Measurements from ENCODE around the gene DCP1A.

DCP1A gene

GRCh38 chr3:53264718-53265117 lies 82.6 kb downstream of the DCP1A start:
- no peak for DNase-seq

GRCh38 chr3:53263907-53264306 lies 83.4 kb downstream of the DCP1A start:
- no peak for DNase-seq

GRCh38 chr3:53261712-53262111 lies 85.6 kb downstream of the DCP1A start:
- DNase-seq: no peak

GRCh38 chr3:53260286-53260785 lies 87.0 kb downstream of the DCP1A start:
- DNase-seq: no peak

GRCh38 chr3:53259427-53260259 lies 87.7 kb downstream of the DCP1A start:
- no peak for DNase-seq

- DNase-seq: no peak
Observed at GRCh38 chr3:53258600-53259426, 88.5 kb downstream of the DCP1A start.

DNA sequence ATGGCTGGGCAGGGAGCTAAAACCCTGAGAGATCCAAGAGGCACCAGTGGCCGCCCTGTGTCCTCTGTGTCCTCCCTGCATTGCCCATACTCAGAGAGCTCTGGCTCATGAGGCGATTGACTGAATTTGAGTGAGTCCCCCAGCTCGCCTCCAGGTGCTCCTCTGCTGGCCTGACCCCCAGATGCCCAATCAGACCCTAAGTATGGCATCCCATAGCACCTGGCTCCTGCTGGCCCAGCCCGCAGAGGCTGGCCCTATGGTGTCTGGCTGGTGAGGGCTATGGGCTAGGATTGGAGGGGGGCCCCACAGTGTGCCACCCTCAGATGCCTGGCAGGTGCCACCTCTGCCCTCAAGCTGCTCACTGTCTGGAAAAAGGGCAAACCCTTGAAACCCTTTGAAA lies 89.9 kb downstream of the DCP1A start:
- no peak for DNase-seq

DNA sequence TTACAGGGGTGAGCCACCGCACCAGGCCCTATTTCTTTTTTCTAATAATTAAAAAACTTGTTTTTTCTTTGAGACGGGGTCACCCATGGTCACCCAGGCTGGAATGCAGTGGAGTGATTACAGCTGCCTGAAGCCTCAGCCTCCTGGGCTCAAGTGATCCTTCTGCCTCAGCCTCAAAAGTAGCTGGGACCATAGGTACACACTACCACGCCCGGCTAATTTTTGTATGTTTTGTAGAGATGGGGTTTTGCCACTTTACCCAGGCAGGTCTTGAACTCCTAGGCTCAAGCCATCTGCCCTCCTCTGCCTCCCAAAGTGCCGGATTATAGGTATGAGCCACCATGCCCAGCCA lies 90.7 kb downstream of the DCP1A start:
- no peak for DNase-seq

DNA sequence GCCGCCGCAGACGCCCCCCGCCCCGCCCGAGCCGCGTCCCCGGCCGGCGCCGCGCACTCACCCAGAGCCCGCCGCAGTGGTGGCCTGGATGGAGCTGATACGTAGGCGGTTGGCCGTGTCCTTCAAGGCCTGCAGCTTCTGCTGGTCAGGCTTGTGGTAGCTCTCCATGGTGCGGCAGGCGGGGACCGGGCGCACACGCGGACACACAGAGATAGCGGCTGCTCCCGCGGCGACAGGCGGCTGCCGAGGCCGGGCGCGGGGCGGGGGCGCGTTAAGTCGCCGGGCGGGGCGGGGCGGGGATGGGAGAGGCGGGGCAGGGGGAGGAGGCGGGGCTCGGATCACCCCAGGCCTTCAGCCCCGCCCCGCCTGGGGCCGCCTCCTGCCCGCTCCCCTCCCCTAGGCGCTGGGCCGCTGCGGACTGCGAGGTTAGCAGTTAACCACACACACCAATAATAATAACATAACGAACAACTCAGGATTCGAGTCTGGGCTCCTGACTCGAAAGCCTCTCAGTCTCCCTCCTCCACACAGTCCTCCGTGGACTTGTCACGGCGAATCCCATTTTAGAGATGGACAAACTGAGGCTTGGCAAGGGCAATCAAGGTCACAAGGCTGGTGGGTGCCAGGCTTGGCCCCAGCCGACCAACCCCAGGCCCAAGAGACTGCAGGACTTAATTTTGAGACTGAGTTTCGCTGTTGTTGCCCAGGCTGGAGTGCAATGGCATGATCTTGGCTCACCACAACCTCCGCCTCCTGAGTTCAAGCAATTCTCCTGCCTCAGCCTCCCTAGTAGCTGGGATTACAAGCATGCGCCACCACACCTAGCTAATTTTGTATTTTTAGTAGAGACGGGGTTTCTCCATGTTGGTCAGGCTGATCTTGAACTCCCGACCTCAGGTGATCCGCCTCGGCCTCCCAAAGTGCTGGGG lies 91.3 kb downstream of the DCP1A start, which contains the start of gene TKT:
TKT (minus strand) TSS at position 248 of the 929 bp plus-strand sequence; CDS start at position 168, 80 bp downstream.
- peak; percentile 89 to 97 (median 94) for DNase-seq

DNA sequence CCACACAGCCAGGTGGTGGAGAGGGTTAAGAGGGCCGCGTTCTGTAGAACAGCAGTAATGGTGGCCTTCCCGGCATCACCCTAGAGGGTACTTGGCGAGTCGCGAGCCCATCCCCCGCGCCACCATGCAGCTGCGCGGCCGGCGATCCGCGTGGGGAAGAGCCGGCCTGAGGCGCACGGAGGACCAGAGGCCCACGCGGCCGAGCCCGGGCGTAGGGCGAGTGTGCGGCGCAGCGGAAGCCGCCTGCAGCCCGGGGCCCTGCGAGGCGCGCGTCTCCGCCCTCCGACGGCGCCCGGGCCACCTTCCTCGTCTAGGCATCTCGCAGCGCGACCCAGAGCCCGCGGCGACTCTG lies 91.9 kb downstream of the DCP1A start:
- DNase-seq: peak; percentile 51 to 83 (median 68)

DNA sequence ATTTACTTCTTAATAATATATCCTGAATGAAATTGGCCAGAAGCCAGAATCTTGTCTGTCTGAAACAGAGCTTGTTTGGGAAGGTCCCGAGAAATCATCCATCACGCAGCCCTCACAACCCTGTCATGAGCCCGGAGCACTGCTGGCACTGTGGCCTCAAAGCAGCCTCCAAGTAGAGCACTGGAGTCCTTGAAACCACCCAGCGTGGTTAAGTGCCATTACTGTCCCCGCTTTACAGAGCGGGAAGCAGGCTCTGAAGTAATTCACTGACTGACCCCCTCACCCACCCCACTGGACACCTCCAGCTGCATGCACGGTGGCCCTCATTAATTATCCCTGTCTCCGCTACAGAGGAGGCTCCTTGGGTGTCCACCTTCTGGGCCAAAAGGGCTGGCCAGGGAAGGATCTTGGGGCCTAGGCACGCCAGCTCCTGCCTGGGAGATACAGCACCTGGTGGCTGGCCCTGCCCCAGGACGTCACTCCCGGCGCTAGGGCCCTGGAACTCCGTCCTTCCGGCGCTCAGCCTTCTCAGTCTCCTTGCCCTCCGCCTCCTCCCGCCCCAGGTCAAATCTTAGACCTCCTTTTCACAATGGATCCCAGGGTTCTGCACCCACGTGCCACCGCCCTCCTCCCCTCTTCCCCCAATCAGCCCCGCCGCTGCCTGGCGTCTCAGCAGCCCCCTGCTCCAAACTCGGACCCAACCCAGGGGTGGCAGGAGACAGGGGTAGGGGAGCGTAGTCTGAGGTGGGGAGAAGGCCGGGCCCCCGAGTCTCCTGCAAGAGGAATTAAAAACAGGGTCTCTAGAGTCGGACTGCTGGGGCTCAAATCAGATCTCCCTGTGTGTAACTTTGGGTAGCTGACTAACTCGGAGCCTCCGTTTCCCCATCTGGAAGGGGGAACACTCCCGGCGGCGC lies 92.6 kb downstream of the DCP1A start:
- DNase-seq: peak; percentile 55 to 80 (median 67)

GRCh38 chr3:53253707-53254508 lies 93.4 kb downstream of the DCP1A start:
- no peak for DNase-seq

DNA sequence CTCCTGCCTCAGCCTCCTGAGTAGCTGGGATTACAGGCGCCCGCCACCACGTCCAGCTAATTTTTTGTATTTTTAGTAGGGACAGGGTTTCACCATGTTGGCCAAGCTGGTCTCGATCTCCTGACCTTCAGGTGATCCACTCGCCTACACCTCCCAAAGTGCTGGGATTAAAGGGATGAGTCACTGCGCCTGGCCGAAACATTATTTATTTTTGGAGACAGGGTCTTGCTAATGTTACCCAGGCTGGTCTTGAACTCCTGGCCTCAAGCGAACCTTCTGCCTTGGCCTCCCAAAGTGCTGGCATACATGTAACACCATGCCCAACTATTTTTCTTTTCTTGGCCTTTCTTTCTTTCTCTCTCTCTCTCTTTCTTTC lies 94.4 kb downstream of the DCP1A start:
- DNase-seq: peak in 1 of 4 experiments; percentile 30

- DNase-seq: peak; percentile 67 to 86 (median 80)
Observed at GRCh38 chr3:53252096-53252946, 95.0 kb downstream of the DCP1A start.

- no peak for DNase-seq
Observed at GRCh38 chr3:53250881-53251605, 96.3 kb downstream of the DCP1A start.

GRCh38 chr3:53250453-53250852 lies 96.9 kb downstream of the DCP1A start:
- no peak for DNase-seq

DNA sequence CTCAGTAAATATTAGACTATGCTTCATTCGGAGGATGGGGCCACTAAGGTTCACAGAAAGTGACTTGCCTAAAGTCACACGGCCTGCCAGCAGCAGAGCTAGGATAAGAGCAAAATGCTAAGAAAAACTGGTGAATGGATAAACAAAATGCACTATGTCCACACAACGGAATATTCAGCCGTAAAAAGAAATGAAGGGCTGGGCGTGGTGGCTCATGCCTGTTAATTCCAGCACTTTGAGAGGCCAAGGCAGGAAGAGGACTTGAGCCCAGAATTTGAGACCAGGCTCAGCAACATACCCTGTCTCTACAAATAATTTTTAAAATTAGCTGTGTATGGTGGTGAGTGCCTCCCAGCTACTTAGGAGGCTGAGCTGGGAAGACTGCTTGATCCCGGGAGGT lies 99.2 kb downstream of the DCP1A start:
- DNase-seq: no peak

DNA sequence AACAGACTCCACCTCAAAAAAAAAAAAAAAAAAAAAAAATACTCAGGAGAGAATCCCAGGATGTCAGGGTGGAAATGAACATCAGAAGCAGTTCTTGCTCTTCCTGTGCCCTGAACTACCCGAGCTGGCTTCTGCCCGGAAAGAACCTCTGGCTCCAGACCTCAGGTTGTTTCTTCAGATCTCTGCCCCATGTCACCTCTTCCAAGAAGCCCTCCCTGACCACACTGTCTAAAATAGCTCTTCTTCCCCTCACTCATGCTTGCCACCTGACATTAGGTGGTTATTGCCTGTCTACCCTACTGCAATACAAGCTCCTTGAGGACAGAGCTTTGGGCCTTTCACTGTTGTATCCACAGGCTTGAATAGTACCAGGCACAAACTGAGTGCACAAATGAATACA lies 99.7 kb downstream of the DCP1A start:
- DNase-seq: no peak

DNA sequence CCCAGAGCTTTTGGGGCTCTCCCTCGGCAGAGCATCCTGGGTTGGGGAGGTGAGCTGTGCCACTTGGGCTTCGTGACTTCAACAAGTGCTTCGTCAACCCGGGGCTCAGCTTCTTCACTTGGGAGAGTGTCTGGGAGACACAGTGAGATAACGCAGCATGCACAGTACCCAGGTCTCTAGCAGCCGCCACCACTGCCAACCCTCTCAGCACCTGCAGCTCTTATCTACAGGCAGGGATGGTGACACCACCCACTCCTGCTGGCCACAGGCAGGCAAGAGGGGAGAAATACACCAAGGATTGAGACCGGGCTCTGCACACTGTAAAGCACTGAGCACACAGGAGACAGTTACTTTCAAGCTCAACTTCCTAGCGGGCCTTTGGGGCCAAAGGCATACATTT lies 103.1 kb downstream of the DCP1A start:
- no peak for DNase-seq

All from suppressor macrophage (primary cell).